Measurements from ENCODE around the gene KLHL22. TPM values are rescaled to one million over a fixed set of nuclear protein-coding genes. Genes with fewer than 3 reads are reported as not detected.
"Not testable (repeated sequence)": the region's sequence is repeated elsewhere in the genome, so short reads cannot be mapped to it uniquely, and the experiment has no call there.

Gene KLHL22, protein sequence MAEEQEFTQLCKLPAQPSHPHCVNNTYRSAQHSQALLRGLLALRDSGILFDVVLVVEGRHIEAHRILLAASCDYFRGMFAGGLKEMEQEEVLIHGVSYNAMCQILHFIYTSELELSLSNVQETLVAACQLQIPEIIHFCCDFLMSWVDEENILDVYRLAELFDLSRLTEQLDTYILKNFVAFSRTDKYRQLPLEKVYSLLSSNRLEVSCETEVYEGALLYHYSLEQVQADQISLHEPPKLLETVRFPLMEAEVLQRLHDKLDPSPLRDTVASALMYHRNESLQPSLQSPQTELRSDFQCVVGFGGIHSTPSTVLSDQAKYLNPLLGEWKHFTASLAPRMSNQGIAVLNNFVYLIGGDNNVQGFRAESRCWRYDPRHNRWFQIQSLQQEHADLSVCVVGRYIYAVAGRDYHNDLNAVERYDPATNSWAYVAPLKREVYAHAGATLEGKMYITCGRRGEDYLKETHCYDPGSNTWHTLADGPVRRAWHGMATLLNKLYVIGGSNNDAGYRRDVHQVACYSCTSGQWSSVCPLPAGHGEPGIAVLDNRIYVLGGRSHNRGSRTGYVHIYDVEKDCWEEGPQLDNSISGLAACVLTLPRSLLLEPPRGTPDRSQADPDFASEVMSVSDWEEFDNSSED
- total RNA-seq: 13.5 TPM
- long read RNA-seq, transcript KLHL22-201 (7 exons, 2,616 nt): major isoform, 33 of 48 reads
- long read RNA-seq, partial matches to known transcripts: 10 of 48 reads
- long read RNA-seq, other reads (novel, unspliced or antisense): 5 of 48 reads

DNA sequence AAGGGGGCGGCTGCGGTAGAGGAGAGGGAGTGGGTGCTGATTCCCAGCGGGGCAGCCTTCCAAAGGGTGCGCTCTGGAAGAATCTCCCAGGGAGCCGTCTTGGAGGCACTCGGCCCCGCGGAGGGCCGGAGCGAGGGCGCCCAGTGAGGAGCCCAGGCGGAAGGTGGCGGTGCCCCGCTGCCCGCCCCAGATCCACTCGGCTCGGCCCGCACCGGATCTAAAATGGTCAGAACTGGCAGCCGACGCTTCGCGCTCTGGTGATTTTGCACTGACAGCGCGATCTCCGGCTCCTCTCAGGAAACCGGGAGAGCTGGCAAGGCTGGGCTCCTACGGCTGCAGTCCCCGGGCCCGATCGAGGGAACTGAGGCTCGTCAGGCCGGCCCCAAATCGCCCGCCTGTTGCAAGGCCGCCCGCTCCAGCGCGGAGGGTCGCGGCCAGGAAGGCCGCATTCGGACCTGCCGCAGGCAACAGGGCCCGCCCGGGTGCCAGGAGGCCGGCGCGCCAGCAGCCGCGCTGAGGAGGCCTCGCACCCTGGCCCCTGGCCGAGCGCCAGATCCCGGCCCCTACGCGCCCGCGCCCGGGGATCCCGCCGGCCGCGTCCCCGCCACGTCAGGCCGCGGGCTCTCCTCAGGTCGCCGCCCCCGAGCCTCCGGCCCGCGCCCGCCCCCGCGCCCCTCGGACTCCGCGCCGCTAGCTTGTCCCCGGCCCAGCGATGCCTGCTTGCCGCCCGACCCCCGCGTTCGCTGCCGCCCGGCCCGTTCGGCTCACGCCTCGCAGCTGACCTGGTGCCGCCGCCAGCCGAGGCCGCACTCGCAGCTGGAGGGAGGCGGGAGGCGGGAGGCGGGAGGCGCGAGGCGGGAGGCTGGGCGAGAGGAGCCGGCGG lies at the start of gene KLHL22:
Gene KLHL22, minus strand, starts transcription at position 818 of the 883 bp plus-strand sequence. CDS start 6,584 bp downstream, outside the sequence.
- DNase-seq (peak; percentile 65), ATAC-seq (ENCODE audit: poor library complexity) (peak; percentile 34)
- intact Hi-C loops (cut with DNase I): loop anchor here (5.0 kb wide), 1 partner anchor 73 kb away; no protein-coding TSS in a partner anchor

DNA sequence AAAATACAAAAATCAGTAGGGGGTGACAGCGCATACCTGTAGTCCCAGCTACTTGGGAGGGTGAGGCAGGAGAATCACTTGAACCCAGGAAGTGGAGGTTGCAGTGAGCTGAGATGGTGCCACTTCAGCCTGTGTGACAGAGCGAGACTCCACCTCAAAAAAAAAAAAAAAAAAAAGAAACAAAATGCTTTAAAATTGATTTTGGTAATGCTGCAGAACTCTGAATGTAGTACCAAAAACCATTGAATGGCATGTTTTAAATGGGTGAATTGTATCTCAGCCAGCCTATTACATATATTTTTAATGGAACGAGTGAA lies 49.7 kb upstream of the KLHL22 start:
- ATAC-seq (ENCODE audit: poor library complexity); intact Hi-C loops (cut with DNase I); DNase-seq: not testable (repeated sequence)

DNA sequence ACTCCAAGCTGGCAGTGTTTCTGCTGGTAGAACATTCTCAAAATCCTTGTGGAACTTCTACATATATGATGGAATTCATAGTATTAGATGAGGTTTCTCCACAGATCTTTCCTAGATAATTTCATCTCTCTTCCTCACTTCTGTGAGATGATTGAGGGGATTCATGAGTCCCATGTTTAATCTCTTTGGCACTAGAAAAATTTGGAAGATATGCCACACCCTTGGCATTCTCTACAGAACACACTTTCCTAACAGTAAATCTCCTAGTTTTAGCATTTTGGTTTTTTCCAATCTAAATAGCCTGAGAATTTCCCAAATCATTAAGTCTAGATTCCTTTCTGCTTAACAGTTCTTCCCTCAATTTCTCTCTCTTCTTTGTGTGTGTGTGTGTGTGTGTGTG lies 47.1 kb upstream of the KLHL22 start:
- no peak for DNase-seq
- intact Hi-C loops (cut with DNase I): no loop called here
- no peak for ATAC-seq (ENCODE audit: poor library complexity)

DNA sequence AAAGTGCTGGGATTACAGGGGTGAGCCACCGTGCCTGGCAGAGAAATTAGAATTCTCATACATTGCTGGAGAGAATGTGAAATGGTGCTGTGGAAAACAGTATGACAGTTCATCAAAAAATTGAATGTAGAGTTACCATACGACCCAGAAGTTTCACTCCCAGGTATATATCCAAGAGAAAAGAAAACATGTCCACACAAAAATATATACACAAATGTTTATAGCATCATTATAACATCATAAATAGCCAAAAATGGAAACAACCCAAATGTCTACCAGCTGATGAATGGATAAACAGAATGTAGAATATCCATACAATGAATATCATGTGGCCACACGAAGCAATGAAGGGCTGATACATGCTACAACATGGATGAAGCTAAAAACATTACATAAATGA lies 46.5 kb upstream of the KLHL22 start:
- ATAC-seq (ENCODE audit: poor library complexity) (no peak), DNase-seq (no peak)
- intact Hi-C loops (cut with DNase I): no loop called here

DNA sequence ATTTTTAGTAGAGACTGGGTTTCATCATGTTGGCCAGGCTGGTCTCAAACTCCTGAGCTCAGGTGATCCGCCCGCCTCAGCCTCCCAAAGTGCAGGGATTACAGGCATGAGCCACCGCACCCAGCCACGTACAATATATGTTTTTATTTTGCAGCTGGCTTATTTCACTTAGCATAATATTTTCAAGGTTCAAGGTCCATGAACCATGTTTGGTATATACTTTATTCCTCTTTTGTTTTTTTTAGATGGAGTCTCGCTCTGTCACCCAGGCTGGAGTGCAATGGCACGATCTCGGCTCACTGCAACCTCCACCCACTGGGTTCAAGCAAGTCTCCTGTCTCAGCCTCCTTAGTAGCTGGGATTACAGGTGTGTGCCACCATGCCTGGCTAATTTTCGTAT lies 43.3 kb upstream of the KLHL22 start:
- ATAC-seq (ENCODE audit: poor library complexity); intact Hi-C loops (cut with DNase I); DNase-seq: not testable (repeated sequence)

DNA sequence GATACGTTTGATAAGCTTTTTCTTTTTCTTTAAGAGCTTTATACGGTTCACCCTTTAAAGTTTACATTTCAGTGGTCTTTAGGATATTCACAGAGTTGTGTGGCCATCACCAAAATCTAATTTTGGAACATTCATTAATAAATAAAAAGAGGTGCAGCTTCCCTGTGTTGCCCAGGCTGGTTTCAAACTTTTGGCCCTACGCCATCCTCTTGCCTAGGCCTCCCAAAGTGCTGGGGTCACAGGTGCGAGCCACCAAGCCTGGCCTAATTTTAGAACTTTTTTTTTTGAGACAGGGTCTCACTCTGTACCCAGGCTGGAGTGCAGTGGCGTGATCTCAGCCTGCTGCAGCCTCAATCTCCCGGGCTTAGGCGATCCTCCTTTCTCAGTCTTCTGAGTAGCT lies 42.4 kb upstream of the KLHL22 start:
- intact Hi-C loops (cut with DNase I): no loop called here
- DNase-seq (no peak), ATAC-seq (ENCODE audit: poor library complexity) (no peak)

DNA sequence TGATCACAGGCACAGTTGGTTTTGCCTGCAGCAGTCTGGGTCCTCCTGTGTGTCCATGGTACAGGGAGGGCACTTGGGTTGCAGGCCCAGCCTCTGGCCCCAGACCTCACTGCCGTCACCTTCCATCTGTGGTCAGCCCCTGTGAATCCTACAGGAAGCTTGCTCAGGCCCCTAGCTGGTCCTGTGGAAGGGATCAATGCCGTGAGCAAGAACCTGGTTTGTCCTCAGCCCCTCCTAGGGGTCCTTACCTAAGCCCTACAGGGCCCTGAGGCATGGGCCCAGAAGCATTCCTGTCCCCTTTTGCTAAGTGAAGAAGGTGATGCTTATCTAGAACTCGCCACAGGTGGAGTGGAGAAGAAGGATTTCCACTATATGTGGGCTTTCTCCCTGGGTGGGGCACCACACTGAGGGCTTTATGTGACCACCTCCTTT lies 41.7 kb upstream of the KLHL22 start:
- ATAC-seq (ENCODE audit: poor library complexity) (no peak), DNase-seq (no peak)
- intact Hi-C loops (cut with DNase I): no loop called here

DNA sequence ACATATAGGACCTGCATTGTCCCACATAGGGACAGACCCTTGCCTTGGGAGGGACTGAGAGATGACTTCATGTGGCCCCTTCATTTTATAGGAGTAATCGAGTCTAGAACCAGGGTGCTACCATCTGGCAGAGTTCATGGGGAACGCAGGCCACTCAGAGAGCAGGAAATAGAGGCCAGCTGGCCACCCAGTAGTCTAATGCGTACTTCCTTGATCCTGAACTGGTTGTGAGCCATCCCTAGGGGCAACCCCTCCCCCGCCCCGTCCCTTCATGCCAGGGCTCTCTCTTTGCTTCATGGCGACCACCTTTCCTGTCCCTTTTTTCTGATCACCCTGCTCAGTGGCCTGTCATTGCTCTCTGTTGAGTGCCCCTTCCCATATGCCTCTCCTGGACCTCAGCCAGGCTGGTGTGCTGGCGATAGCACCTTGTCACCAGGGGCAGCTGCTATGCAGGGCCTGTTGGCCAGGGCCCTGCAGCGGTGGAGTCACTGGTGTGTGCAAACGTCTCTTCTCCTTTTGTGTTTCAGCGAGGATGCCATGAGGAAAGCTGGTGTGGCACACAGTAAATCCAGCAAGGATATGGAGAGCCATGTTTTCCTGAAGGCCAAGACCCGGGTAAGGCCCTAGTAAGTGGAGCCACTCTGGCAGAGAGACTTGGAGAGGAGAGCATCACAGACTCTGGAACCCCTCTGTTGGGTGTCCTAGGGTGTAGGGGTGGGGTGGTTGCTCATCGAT lies 41.2 kb upstream of the KLHL22 start:
- peak; percentile 71 for DNase-seq
- ATAC-seq (ENCODE audit: poor library complexity): peak; percentile 68
- intact Hi-C loops (cut with DNase I): no loop called here

DNA sequence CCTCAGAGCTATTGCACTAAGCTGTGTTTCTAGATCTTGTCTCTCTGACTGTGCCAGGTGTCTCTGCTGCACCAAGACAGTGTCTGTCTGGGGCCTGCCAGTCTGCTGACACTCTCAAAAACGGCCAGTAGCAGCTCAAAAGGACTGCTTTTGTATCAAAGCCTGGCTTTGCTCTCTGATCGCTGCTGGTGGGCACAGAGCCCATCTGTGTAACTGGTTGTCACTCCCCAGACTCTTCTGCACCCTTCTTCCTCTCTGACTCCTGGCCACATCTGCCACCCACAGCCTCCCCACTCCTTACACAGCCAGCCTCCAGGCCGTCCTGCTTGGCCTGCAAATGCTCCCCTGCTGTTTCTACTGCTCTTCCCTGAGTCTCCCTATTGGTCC lies 38.3 kb upstream of the KLHL22 start:
- DNase-seq: no peak
- intact Hi-C loops (cut with DNase I): no loop called here

DNA sequence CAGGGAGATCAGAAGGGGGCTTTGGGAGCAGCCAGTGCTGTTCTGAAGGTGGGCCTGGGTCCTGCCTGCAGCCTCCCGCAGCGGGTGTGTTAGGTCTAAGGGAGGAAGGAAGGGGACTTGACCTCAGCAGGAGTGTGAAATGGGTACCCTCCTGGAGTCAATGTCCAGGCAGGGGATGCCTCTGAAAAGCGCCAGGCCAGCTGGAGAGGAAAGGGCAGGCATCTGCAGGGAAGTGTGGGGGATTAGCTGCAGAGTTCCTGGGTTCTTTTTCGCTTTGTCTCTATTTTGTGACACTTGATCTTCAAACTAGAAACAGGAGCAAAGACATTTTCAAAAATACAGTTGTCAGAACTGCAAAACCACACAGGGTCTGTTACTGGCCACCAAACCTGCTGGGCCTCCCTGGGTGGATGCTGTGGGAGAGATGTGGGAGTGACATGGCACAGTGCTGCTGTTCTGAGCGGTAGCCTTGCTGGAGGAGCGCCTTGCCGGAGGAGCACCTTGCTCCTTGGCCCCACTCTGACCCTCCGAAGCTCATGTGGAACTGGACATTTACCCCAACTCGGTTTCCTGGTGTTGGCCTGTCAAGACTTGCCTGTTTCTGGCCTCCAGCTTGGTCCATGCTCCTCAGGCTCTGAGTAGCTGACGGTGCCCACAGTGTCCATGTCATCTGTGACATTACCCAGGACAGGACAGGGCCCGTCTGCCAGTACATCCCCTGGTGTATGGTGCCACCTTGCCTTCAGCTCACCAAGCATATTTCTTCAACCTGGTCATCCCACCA lies 37.7 kb upstream of the KLHL22 start:
- intact Hi-C loops (cut with DNase I): no loop called here
- no peak for DNase-seq
- no peak for ATAC-seq (ENCODE audit: poor library complexity)

More for the DNA sequence above, 38.3 kb upstream of the KLHL22 start:
- ATAC-seq (ENCODE audit: poor library complexity): no peak

DNA sequence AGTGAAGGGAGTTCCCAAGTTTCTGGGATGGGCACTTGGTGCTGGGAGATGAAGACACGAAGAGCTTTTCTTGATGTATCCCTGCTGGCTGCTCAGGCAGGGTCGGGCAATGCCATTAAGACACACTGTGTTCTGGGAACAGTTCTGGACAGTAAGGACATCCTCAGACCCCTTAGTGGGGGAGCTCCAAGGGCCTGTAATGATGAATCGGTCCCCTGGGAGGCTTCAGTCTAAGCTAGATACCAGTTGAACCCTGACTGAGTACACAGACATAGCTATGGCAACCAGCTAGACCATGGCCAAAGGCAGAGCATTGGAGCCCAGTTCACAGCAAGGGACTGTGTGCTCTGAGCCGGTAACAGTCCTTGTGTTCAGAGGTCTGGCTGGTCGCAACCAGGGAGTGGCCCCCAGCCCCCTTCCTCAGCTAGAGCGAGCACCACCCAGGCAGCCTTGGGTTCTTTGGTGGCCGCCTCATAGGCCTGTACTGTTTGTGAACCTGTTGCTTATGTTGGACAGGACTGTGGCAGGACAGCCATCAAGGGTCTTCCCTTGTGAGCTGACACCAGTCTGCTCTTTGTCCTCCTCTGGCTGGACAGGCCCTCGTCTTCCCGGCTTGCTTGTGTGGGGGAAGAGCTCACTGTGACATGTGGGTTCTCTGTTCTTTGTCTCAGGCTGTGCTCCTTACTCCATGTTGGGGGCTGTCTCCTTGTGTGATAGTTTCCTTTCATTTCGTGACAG lies 36.8 kb upstream of the KLHL22 start:
- DNase-seq (no peak), ATAC-seq (ENCODE audit: poor library complexity) (no peak)
- intact Hi-C loops (cut with DNase I): no loop called here

DNA sequence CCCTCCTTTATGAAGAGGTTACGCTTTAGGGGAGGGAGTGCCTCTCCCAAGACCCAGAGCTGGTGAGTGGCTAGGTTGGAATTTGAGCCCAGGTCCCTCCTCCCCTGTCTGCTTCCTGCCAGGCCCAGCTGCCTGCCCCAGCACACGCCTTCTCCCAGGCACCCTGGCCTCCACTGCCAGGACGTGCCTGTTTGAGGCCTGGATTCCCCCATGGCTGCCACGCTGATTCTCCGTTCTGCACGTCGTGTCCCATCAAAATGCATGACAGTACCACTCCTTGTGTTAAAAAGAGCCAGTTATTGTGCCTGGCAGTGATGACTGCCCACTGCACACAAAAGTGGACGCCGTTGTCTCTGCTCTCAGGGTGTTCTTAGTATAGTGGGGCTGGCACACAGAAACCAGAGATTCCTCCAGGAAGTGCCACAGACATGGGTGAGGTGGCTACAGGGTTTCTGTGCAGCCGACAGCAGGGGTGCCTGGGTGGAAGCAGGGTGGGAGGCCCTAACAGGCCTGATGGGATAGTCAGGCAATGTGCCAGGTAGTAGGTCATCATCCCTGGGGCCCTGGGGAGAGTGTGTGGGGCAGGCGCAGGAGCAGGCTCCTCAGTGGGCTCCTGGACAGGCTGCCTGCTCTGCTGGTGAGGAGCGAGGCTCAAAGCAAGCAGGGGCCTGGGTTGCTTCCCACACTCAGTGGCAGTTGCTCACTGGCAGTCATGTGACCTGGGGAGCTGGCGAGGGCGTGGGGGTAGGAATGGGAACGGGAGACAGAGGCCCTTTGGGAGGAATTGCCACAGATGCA lies 36.0 kb upstream of the KLHL22 start:
- DNase-seq (peak; percentile 68), ATAC-seq (ENCODE audit: poor library complexity) (peak; percentile 89)
- intact Hi-C loops (cut with DNase I): no loop called here

DNA sequence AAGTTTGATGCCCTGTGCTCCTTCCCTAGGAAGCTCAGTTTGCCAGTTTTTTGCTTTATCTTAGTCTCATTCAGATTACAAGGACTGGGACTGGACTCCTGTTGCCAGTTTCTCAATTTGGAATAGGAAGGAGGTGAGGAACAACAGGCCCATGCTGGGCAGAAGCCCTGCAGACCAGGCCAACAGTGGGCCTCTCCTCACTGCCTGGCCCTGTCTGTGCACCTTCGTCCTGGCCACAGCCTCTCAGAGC lies 35.5 kb upstream of the KLHL22 start:
- no peak for DNase-seq
- no peak for ATAC-seq (ENCODE audit: poor library complexity)
- intact Hi-C loops (cut with DNase I): no loop called here

DNA sequence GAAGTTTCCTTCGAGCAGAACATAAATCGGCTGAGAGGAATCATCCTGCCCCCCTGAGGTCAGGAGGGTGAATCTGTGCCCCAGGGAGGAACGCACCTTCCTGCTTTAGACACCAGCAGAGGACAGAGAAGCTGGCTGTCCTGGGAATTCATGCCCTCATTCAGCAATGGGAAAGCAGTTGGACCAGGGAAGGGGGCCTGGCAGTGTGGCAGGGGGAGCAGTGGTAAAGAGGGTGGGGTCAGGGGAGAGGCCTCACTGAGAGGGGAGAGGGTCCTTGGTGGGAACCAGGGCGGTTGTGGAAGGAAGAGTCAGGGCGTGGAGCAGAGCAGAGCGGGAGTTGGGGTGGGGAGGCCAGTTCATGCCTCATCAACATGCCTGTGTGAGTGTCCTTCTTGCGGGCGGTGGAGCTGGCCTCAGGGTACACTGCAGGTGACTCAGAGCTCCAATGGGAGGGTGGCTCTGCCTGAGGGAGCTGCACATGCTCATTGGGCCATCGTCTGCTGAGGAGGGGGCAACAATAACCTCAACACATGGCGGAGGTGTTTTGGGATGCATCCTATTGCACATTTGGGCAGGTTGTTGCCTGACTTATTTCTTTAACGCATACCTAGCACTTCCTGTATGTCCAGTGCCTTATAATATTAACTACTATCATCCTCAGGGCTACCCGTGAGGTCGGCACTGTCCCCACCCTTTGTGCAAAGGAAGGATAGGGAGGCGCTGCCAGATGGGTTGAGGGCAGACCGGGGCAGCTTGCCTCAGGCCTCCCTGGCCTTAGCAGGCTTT lies 35.0 kb upstream of the KLHL22 start:
- DNase-seq (no peak), ATAC-seq (ENCODE audit: poor library complexity) (no peak)
- intact Hi-C loops (cut with DNase I): no loop called here

DNA sequence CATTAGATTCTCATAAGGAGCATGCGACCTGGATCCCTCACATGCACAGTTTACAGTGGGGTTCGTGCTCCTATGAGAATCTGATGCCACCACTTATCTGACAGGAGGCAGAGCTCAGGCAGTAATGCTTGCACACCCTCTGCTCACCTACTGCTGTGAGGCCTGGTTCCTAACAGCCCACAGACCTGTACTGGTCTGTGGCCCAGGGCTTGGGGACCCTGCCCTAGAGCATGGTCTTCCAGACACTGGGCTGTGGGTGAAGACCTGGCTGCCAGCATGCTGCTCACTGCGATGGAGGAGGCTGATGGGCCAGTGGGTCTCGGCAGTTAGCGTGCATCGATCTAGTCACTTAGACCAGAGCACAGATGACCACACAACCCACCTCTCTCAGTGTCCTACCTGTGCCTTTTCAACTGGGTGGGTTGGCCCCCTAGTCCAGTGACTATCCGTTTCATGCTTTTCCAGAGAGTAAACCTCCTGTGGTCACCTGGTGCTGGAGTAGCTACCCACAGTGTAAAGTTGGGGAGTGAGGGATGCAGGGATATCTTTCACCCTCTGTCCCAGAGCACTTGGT lies 32.9 kb upstream of the KLHL22 start:
- ATAC-seq (ENCODE audit: poor library complexity) (no peak), DNase-seq (no peak)
- intact Hi-C loops (cut with DNase I): no loop called here
